Measurements from ENCODE around the gene LIN37. TPM values are rescaled to one million over a fixed set of nuclear protein-coding genes. Genes with fewer than 3 reads are reported as not detected.

The LIN37 gene
- total and polyA plus RNA-seq, 9 of the 15 experiments (the other 6 are each of a cell fraction or from before 2014, with no cell fraction given), result 1.2 to 12.5 (median 8.6) TPM

- TF ChIP-seq TCFL5 (CRISPR knock-in tag; conservative IDR thresholded peaks at IDR 0.05), result no peak
- TF ChIP-seq PURB (CRISPR knock-in tag; IDR thresholded peaks at IDR 0.05; ENCODE audit: low read depth), result no peak
- TF ChIP-seq FOXP4 (CRISPR knock-in tag; IDR thresholded peaks at IDR 0.05; ENCODE audit: borderline replicate concordance), result no peak
- TF ChIP-seq POLR2AphosphoS5 (IDR thresholded peaks at IDR 0.05; ENCODE audit: control insufficient read depth, insufficient read depth, low read depth, low read length), result no peak
- no peak for TF ChIP-seq NCOA2 (IDR thresholded peaks at IDR 0.05; ENCODE audit: partially characterized antibody in 2 of 2)
- peak; percentile 92 for TF ChIP-seq ETS1 (conservative IDR thresholded peaks at IDR 0.05; ENCODE audit: control insufficient read depth, low read depth, low read length)
- no peak for TF ChIP-seq TOE1 (IDR thresholded peaks at IDR 0.05; ENCODE audit: borderline replicate concordance)
- TF ChIP-seq TOE1 (CRISPR knock-in tag; IDR thresholded peaks at IDR 0.05; ENCODE audit: borderline replicate concordance, low read depth), result no peak
- peak; percentile 92 for TF ChIP-seq HCFC1 (IDR thresholded peaks at IDR 0.05; ENCODE audit: low read depth, low read length)
- TF ChIP-seq NFE2L1 (tag; IDR thresholded peaks at IDR 0.05; ENCODE audit: borderline replicate concordance, low read depth), result no peak
- TF ChIP-seq ZNF696 (CRISPR knock-in tag; conservative IDR thresholded peaks at IDR 0.05), result no peak
- no peak for TF ChIP-seq HNRNPK (IDR thresholded peaks at IDR 0.05; ENCODE audit: low read depth, low read length, poor library complexity, severe bottlenecking)
- TF ChIP-seq TARDBP (IDR thresholded peaks at IDR 0.05), result no peak
- TF ChIP-seq MCM5 (IDR thresholded peaks at IDR 0.05; ENCODE audit: low read depth), result no peak
- TF ChIP-seq KLF10 (CRISPR knock-in tag; IDR thresholded peaks at IDR 0.05), result no peak
- TF ChIP-seq HBP1 (CRISPR knock-in tag; IDR thresholded peaks at IDR 0.05), result no peak
- no peak for TF ChIP-seq SRSF7 (optimal IDR thresholded peaks at IDR 0.05; ENCODE audit: low read depth, low read length)
- no peak for TF ChIP-seq ZNF280B (CRISPR knock-in tag; IDR thresholded peaks at IDR 0.05)
- TF ChIP-seq CGGBP1 (CRISPR knock-in tag; IDR thresholded peaks at IDR 0.05), result no peak
- TF ChIP-seq ZNF707 (CRISPR knock-in tag; conservative IDR thresholded peaks at IDR 0.05), result no peak
- no peak for TF ChIP-seq MTA1 (IDR thresholded peaks at IDR 0.05; ENCODE audit: borderline replicate concordance)
Measured at GRCh38 chr19:35745328-35746086, 2.9 kb upstream of the LIN37 start, which contains the start of the genes PSENEN and U2AF1L4 (continued).

Measured in K562 (cell line).